Measurements from ENCODE around the gene SLC26A11.
"Not testable (repeated sequence)": the region's sequence is repeated elsewhere in the genome, so short reads cannot be mapped to it uniquely, and the experiment has no call there.

Gene SLC26A11

GRCh38 chr17:80246266-80246681 is 26.0 kb downstream of the SLC26A11 start:
- DNase-seq: no peak

GRCh38 chr17:80246726-80247125 is 26.5 kb downstream of the SLC26A11 start:
- no peak for DNase-seq

- no peak for DNase-seq
Measured at GRCh38 chr17:80247561-80247960, 27.3 kb downstream of the SLC26A11 start.

- DNase-seq: no peak
Measured at GRCh38 chr17:80248001-80248893, 28.0 kb downstream of the SLC26A11 start.

- DNase-seq: no peak
Measured at GRCh38 chr17:80248894-80249710, 28.9 kb downstream of the SLC26A11 start.

- no peak for DNase-seq
Measured at GRCh38 chr17:80251966-80252365, 31.7 kb downstream of the SLC26A11 start.

- DNase-seq: peak; percentile 86
Measured at GRCh38 chr17:80252871-80253270, 32.6 kb downstream of the SLC26A11 start.

- DNase-seq: no peak
Measured at GRCh38 chr17:80253631-80254395, 33.6 kb downstream of the SLC26A11 start.

- DNase-seq: peak; percentile 93
Measured at GRCh38 chr17:80254396-80255251, 34.4 kb downstream of the SLC26A11 start.

GRCh38 chr17:80256034-80256350 is 35.8 kb downstream of the SLC26A11 start:
- DNase-seq: no peak

GRCh38 chr17:80257716-80258213 is 37.5 kb downstream of the SLC26A11 start:
- DNase-seq: no peak

GRCh38 chr17:80258296-80258695 is 38.1 kb downstream of the SLC26A11 start:
- DNase-seq: not testable (repeated sequence)

- no peak for DNase-seq
Measured at GRCh38 chr17:80259457-80260068, 39.3 kb downstream of the SLC26A11 start.

GRCh38 chr17:80260069-80260535 is 39.9 kb downstream of the SLC26A11 start:
- peak; percentile 76 for DNase-seq

- DNase-seq: peak; percentile 75
Measured at GRCh38 chr17:80260791-80261158, 40.5 kb downstream of the SLC26A11 start, which contains the start of gene RNF213. Gene RNF213 (plus strand): TSS chr17:80260852. CDS start chr17:80263682, 2,830 bp downstream.

- DNase-seq: peak; percentile 70
Measured at GRCh38 chr17:80261159-80261894, 41.1 kb downstream of the SLC26A11 start.

- no peak for DNase-seq
Measured at GRCh38 chr17:80261895-80262279, 41.7 kb downstream of the SLC26A11 start.

- no peak for DNase-seq
Measured at GRCh38 chr17:80262291-80262690, 42.1 kb downstream of the SLC26A11 start.

- DNase-seq: no peak
Measured at GRCh38 chr17:80262775-80263244, 42.6 kb downstream of the SLC26A11 start.
